ENCODE data around the gene DAB2IP. TPM values are rescaled to one million over a fixed set of nuclear protein-coding genes. Genes with fewer than 3 reads are reported as not detected.

Gene DAB2IP
- polyA plus RNA-seq, 1 donor from 2014 or later = 17.3 TPM

DNA sequence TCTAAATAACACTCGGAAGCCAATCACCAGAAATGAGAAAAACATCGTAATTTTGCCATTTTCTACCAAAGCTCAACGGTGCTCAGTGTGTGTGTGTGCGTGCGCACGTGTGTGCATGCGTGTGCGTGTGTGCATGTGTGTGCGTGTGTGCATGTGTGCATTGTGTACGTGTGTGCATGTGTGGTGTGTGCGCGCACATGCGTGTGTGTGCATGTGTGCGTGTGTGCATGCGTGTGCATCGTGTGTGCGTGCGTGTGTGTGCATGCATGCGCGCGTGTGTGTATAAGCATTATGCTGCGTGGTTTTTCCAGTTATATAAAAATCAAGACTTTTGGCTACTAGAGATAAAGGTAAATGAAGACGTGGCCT lies 165.0 kb downstream of the DAB2IP start:
- Histone ChIP-seq H3K9me3 (ENCODE audit: low read length) (no peaks in the 10 kb centered on the region), H3K9ac (ENCODE audit: low read length) (no peak overlapping the region), H3K9me2 (ENCODE audit: insufficient read depth, low read length) (no peaks in the 10 kb centered on the region), H3K27me3 (ENCODE audit: insufficient read depth, low read depth, low read length) (no peaks in the 10 kb centered on the region), H2AFZ (ENCODE audit: low read depth, low read length) (no peak overlapping the region), H3K36me3 (ENCODE audit: insufficient read depth, low read length) (no peaks in the 10 kb centered on the region), H3K27ac (ENCODE audit: low read length) (no peak overlapping the region), H3K79me2 (replicated peaks; ENCODE audit: insufficient read depth, low read length) (no peaks in the 10 kb centered on the region), H3K4me2 (ENCODE audit: low read length) (no peak overlapping the region), H3K4me3 (ENCODE audit: low read length) (no peak overlapping the region), H4K20me1 (ENCODE audit: insufficient read depth) (no peaks in the 10 kb centered on the region), H3F3A (ENCODE audit: insufficient read depth, low read length, poor library complexity, severe bottlenecking) (no peaks in the 10 kb centered on the region)
- TF ChIP-seq SMC3 (conservative IDR thresholded peaks at IDR 0.05; ENCODE audit: poor library complexity) (no peak), MXI1 (conservative IDR thresholded peaks at IDR 0.05; ENCODE audit: poor library complexity, severe bottlenecking) (no peak), TAF1 (IDR thresholded peaks at IDR 0.05; ENCODE audit: low read depth) (no peak), EZH2 (IDR thresholded peaks at IDR 0.05; ENCODE audit: borderline replicate concordance, insufficient read depth, low read length, poor library complexity, severe bottlenecking) (no peak)
- TF ChIP-seq, protein P1, sequence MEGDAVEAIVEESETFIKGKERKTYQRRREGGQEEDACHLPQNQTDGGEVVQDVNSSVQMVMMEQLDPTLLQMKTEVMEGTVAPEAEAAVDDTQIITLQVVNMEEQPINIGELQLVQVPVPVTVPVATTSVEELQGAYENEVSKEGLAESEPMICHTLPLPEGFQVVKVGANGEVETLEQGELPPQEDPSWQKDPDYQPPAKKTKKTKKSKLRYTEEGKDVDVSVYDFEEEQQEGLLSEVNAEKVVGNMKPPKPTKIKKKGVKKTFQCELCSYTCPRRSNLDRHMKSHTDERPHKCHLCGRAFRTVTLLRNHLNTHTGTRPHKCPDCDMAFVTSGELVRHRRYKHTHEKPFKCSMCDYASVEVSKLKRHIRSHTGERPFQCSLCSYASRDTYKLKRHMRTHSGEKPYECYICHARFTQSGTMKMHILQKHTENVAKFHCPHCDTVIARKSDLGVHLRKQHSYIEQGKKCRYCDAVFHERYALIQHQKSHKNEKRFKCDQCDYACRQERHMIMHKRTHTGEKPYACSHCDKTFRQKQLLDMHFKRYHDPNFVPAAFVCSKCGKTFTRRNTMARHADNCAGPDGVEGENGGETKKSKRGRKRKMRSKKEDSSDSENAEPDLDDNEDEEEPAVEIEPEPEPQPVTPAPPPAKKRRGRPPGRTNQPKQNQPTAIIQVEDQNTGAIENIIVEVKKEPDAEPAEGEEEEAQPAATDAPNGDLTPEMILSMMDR (IDR thresholded peaks at IDR 0.05; ENCODE audit: poor library complexity, severe bottlenecking) = no peak

- Histone ChIP-seq H4K20me1 (ENCODE audit: insufficient read depth) (no peaks in the 10 kb centered on the region), H3K27me3 (ENCODE audit: insufficient read depth, low read depth, low read length) (no peaks in the 10 kb centered on the region), H3K9me3 (ENCODE audit: low read length) (no peaks in the 10 kb centered on the region), H3K9ac (ENCODE audit: low read length) (no peak overlapping the region), H2AFZ (ENCODE audit: low read depth, low read length) (no peak overlapping the region), H3K36me3 (ENCODE audit: insufficient read depth, low read length) (no peaks in the 10 kb centered on the region), H3K4me2 (ENCODE audit: low read length) (no peak overlapping the region), H3K9me2 (ENCODE audit: insufficient read depth, low read length) (no peaks in the 10 kb centered on the region), H3F3A (ENCODE audit: insufficient read depth, low read length, poor library complexity, severe bottlenecking) (no peaks in the 10 kb centered on the region), H3K27ac (ENCODE audit: low read length) (no peak overlapping the region), H3K79me2 (replicated peaks; ENCODE audit: insufficient read depth, low read length) (no peaks in the 10 kb centered on the region), H3K4me3 (ENCODE audit: low read length) (no peak overlapping the region)
- TF ChIP-seq, protein P1 (IDR thresholded peaks at IDR 0.05; ENCODE audit: poor library complexity, severe bottlenecking) = no peak
- TF ChIP-seq MXI1 (conservative IDR thresholded peaks at IDR 0.05; ENCODE audit: poor library complexity, severe bottlenecking) = no peak
- no peak for TF ChIP-seq TAF1 (IDR thresholded peaks at IDR 0.05; ENCODE audit: low read depth)
- TF ChIP-seq RAD21 (conservative IDR thresholded peaks at IDR 0.05) = no peak
- no peak for TF ChIP-seq EP300 (conservative IDR thresholded peaks at IDR 0.05; ENCODE audit: poor library complexity, severe bottlenecking)
- TF ChIP-seq SMC3 (conservative IDR thresholded peaks at IDR 0.05; ENCODE audit: poor library complexity) = no peak
- TF ChIP-seq EZH2 (IDR thresholded peaks at IDR 0.05; ENCODE audit: borderline replicate concordance, insufficient read depth, low read length, poor library complexity, severe bottlenecking) = no peak
- TF ChIP-seq REST (IDR thresholded peaks at IDR 0.05; ENCODE audit: borderline replicate concordance) = no peak
- TF ChIP-seq POLR2AphosphoS5 (IDR thresholded peaks at IDR 0.05) = no peak
Measured at GRCh38 chr9:121816845-121817450, 165.5 kb downstream of the DAB2IP start.

All from neural cell (in vitro differentiated cells).